HG03064 (cell line): Measurements from ENCODE around the gene CDAN1.
"Not testable (repeated sequence)": the region's sequence is repeated elsewhere in the genome, so short reads cannot be mapped to it uniquely, and the experiment has no call there.

Experiments used
- ATAC-seq: cut with Tn5 transposase; IDR thresholded peaks from one replicate; pipeline ENCODE4 v1.9.1; 2021; ENCODE audit warnings: low read depth; ENCODE audit not compliant: unreplicated experiment

Gene CDAN1

DNA sequence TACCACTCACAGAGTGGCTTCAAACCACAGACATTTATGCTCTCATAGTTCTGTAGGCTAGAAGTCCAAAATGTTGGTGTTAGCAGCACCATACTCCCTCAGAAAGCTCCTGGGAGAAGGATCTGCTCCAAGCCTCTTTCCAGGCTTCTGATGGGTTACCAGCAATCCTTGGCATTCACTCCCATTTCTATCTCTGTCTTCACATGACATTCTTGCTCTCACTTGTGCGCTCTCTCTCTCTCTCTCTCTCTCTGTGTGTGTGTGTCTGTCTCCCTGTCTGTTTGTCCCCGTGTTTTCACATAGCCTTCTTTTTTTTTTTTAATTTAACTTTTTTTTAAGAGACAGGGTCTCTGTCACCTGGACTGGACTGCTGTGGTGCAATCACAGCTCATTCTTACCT lies 26.3 kb downstream of the CDAN1 start:
- no peak for ATAC-seq

- ATAC-seq = no peak
These were observed 28.9 kb downstream of the CDAN1 start for GRCh38 chr15:42707873-42708544.

DNA sequence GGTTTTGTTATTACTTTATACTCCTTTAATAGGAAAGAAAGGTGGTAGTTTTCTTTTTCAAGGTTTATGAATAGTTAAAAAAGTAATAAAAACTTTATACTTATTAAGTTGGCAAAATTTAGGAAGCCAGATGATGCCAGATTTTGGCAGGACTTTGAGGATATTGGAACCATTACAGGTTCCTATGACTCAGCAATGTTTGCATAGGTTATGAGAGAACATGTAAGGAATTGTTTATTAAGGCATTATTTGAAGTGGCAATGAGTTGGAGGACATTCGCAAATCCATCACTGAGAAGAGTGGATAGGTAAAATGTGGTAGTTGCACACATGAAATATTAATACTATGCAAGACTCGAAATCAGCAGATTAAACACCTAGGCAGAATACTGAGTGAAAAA lies 29.9 kb downstream of the CDAN1 start:
- ATAC-seq = no peak

DNA sequence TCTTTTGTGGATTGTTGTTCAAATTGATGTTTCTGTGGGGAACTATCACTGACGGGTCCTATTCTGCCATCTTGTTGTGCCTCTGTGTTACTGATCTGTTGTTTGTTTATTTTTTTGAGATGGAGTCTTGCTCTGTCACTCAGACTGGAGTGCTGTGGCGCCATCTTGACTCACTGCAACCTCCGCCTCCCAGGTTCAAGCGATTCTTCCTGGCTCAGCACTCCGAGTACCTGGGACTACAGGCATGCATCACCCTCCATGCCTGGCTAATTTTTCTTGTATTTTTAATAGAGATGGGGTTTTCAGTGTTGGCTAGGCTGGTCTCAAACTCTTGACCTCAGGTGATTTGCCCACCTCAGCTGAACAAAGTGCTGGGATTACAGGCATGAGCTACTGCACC lies 31.6 kb downstream of the CDAN1 start:
- ATAC-seq = no peak

DNA sequence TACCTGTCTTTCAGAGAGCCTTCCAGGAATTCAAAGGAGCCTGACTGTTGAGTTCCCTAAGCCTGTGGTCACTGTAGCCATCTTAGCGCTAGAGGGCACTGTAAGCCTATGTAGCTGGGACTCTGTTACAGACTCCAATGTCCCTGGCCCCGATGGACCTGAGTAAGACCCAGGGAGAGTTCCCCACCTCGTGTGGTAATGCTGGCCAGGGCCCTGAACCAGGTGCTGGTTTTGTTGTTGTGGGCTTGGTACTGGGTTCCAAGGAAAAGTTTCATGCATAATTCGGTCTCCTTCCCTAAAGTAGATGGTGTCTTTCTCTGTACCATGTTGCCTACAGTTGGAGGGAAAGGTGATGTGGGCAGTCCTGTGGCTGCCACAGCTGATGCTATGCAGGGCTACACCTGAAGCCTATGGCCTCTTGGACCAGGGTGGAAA lies 32.4 kb downstream of the CDAN1 start:
- no peak for ATAC-seq

- no peak for ATAC-seq
These were observed 40.3 kb downstream of the CDAN1 start for GRCh38 chr15:42696626-42697025.

DNA sequence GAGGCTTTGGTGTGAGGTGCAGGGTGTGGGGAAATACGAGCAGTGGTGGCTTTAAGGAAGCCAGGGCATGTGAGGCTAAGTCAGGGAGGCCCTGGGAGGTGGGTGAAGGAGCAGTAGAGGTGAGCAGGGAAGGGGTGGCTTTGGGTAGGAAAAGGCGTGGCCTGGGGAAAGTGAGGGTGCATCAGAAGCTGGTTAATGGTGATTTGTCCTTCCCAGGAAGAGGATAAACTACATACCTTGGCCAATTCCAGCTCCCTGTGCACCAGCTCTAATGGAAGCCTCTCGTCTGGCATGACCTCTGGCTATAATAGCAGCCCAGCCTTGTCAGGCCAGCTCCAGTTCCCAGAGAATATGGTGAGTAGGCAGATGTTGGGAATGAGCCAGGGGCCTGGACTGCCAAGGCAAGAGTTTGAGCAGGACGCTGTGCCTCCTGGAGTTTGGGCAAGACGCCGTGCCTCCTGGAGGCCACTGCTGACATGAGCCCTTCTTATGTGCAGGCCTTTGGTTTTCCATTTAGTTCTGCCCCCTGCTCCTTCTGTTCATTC lies 41.3 kb downstream of the CDAN1 start:
- ATAC-seq = no peak

DNA sequence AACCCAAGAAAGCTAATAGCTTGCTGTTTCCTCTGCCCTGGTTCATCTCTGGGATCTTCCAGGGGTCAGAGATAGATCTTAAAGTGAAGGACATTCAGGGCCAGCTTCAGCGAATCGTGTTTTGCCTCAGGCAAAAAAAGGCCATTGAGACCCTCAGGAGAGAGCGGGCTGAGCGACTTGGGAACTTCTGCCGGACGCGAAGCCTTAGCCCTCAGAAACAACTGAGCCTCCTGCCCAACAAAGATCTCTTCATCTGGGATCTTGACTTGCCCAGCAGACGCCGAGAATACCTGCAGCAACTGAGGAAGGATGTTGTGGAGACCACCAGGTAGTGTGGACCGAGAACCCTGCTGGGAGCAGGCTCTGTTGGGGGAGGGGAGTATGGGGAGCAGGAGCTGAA lies 42.5 kb downstream of the CDAN1 start:
- no peak for ATAC-seq

DNA sequence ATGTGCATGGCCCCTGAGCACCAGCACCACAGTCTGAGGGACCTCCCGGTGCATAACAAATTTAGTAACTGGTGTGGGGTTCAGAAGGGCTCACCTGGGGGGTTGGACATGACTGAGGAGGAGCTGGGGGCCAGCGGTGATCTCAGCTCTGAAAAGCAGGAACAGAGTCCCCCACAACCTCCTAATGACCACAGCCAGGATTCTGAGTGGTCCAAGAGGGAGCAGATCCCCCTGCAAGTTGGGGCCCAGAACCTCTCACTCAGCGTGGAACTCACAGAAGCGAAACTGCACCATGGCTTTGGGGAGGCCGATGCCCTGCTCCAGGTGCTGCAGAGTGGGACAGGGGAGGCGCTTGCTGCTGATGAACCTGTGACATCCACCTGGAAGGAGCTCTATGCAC lies 43.0 kb downstream of the CDAN1 start:
- no peak for ATAC-seq

DNA sequence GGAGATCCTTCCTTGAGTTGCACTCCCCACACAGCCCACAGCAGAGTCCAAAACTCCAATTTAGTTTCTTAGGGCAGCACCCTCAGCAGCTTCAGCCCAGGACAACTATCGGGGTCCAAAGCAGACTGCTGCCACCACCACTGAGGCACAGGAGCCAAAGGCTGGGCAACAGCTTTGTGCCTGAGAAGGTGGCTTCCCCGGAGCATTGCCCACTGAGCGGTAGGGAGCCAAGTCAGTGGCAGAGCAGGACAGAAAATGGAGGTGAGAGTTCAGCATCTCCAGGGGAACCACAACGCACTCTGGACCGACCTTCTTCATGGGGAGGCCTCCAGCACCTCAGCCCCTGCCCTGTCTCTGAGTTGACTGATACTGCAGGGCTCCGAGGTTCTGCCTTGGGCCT lies 43.4 kb downstream of the CDAN1 start:
- ATAC-seq = no peak

GRCh38 chr15:42692997-42693396 lies 43.9 kb downstream of the CDAN1 start:
- no peak for ATAC-seq

- ATAC-seq = no peak
These were observed 44.4 kb downstream of the CDAN1 start for GRCh38 chr15:42692536-42692935.

- no peak for ATAC-seq
These were observed 45.2 kb downstream of the CDAN1 start for GRCh38 chr15:42691770-42692169.

- no peak for ATAC-seq
These were observed 45.6 kb downstream of the CDAN1 start for GRCh38 chr15:42691308-42691707.

DNA sequence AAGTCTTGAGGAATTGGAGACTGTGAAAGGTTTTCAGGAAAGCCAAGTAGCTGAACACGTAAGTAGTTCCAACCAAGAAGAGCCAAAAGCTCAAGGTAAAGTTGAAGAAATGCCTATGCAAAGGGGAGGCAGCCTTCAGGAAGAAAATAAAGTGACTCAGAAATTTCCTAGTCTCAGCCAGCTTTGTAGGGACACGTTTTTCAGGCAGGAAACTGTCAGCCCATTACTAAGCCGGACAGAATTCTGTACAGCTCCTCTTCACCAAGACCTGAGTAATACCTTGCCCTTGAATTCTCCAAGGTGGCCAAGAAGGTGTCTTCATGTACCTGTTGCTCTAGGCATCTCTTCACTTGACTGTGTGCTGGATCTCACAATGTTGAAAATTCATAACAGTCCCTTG lies 48.6 kb downstream of the CDAN1 start:
- ATAC-seq = no peak

- no peak for ATAC-seq
These were observed 49.2 kb downstream of the CDAN1 start for GRCh38 chr15:42687740-42688139.

DNA sequence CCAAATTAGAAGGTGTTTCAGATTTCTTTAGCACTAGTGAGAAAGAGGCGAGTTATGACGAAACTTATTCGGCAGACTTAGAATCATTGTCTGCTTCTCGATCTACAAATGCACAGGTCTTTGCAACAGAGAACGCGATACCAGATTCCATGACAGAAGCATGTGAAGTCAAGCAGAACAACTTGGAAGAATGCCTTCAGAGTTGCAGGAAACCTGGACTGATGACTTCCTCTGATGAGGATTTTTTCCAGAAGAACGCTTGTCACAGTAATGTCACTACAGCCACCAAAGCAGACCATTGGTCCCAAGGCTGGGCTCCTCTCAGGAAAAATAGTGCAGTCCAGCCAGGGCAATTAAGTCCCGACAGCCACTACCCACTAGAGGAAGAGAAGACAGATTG lies 50.6 kb downstream of the CDAN1 start:
- ATAC-seq = no peak

GRCh38 chr15:42681119-42681518 lies 55.8 kb downstream of the CDAN1 start:
- no peak for ATAC-seq

GRCh38 chr15:42680142-42680482 lies 56.8 kb downstream of the CDAN1 start:
- not testable (repeated sequence) for ATAC-seq

- no peak for ATAC-seq
These were observed 57.4 kb downstream of the CDAN1 start for GRCh38 chr15:42679285-42680141.

- no peak for ATAC-seq
These were observed 61.9 kb downstream of the CDAN1 start for GRCh38 chr15:42675021-42675420.

DNA sequence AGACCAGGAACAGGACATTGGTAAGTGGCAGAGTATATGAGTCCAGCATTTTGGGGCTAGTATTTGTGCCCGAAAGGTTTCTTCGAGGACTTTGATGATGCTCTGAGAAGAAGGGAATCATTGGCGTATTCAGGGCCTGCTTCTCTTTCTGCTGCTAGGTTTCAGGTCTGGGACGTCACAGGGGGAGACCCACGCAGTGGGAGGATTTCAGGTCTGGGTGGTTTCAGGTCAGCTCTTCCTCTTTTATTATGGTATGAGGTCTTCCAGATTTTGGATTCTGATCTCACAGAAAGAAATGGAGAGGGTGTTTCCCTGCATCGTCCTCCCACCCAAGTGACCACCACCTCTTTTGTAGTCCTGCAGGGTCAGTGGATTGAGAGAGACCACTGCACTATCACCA lies 62.5 kb downstream of the CDAN1 start:
- ATAC-seq = no peak
